GM12891 (cell line): ENCODE data around the gene TMA7B.

Source experiments
- POLR2A ChIP-seq: IDR thresholded peaks from 2 replicates; pipeline ENCODE4 v1.6.1; 2011; ENCODE audit warnings: low read depth, low read length, control low read depth
- POLR2AphosphoS5 ChIP-seq: IDR thresholded peaks from 2 replicates; pipeline ENCODE4 v1.6.1; 2011; ENCODE audit warnings: low read depth, low read length, control low read depth
- POU2F2 ChIP-seq: IDR thresholded peaks from 2 replicates; pipeline ENCODE4 v1.6.1; 2011; ENCODE audit warnings: low read depth, mild to moderate bottlenecking, control low read depth, low read length, moderate library complexity
- SPI1 ChIP-seq: IDR thresholded peaks from 2 replicates; pipeline ENCODE4 v1.6.1; 2011; ENCODE audit warnings: low read depth, low read length, control low read depth
- TAF1 ChIP-seq: IDR thresholded peaks from 2 replicates; pipeline ENCODE4 v1.6.1; 2011; ENCODE audit warnings: low read depth, low read length, control low read depth

DNA sequence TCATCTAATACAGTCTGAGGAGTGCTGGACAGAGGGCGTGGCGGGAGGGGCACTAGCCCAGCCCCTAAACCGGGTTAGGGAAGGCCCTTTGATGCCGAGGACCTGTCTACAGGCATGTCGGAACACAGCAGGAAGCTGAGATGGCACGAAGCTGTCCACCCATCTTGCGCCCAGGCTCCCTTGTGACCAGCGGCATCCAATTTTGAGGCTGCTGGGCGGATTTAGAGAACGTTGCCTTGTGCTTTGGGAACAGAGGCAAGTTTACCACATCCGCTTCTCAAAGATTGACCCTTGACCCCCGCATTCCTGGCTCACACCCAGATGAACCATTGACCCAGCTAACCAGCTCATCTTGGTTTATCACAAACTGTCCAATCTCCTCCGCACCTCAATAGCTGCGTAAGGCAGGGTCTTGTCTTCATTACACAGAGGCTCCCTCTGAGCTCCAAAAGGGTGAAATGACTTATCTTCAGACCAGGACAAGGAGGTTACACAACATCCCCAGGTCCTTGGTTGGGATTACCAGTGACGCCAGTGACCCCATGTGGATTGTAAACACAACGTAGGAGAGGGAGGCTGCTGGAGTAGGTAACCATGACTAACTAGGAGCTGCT is 39.1 kb downstream of the TMA7B start:
- TF ChIP-seq TAF1 (no peak), POLR2AphosphoS5 (no peak), POLR2A (no peak), SPI1 (no peak), POU2F2 (no peak)
